ENCODE measurements around the gene GRAP2.
"Not testable (repeated sequence)": the region's sequence is repeated elsewhere in the genome, so short reads cannot be mapped to it uniquely, and the experiment has no call there.

GRAP2 gene

DNA sequence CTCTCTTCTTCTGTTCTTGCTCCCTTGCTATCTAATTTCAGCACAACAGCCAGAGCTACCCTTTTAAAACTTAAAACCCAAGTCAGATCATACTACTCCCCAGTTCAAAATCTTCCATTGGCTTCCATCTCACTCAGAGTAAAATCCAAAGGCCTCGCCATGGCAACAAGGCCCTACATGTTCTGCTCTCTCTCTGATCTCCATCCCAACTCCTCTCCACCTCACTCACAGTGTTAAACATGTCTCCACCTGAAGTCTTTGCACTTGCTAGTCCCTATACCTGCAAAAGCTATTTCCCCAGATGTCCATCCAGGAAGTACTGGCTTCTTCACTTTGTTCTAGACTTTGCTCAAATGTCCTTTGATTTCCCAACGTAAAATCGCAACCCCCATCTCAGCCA, 3.0 kb upstream of the GRAP2 start:
- no peak for DNase-seq (ENCODE audit: low spot score)

DNA sequence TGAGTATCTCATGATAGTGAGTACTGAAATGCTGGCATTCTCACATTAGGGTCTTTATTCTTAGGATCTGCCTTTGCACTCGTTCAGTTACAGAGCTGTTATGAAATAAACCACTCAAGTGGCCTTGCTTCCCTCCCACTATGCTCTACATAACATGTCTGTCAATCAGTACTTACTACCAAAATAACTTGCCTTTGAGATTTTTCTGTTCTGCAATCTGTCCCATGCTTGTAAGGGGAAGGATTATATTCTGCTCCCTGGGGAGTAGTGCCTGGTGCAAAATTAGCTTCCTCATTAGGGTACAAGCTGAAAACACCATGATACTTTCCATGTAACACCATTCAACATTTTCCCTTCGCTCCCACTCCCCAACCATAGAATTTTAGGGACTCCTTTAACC, 1.9 kb upstream of the GRAP2 start:
- DNase-seq (ENCODE audit: low spot score) = no peak

DNA sequence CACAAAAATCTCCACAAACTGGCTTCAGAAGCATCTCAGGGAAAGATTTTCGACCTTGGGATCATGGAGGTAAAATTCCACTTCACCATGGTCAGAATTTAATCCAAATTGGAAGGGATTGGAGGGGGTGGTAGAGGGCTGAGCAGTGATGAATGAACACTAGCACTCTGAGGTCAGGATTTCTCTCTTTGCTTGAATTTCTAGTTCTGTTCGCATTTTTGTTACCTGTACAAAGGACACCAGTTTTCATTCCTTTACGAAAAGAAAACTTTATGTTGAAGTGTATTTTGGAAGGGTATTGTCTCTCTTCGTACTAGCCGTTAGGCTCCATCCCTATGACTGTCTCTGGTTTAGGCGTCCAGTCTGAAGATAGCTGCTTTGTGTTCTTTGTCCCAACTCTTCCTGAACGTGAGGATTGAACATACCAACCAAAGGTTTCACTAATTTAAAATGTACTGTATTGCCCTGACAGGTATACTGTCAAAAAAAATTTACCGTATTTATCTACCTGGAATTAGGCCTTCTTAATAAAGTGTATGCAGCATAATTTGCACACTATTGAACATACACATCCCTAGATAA, 772 bp downstream of the GRAP2 start:
- no peak for DNase-seq (ENCODE audit: low spot score)

DNA sequence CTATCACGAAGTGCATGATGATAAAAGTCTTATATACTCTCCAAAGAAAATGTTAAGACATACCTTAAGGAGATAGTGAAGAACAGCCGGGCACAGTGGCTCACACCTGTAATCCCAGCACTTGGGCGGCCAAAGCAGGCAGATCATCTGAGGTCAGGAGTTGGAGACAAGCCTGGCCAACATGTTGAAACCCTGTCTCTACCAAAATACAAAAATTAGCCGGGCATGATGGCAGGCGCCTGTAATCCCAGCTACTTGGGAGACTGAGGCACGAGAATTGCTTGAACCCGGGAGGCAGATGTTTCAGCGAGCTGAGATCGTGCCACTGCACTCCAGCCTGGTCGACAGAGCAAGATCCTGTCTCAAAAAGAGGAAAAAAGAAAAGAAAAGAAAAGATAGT, 3.1 kb downstream of the GRAP2 start:
- DNase-seq (ENCODE audit: low spot score) = not testable (repeated sequence)

DNA sequence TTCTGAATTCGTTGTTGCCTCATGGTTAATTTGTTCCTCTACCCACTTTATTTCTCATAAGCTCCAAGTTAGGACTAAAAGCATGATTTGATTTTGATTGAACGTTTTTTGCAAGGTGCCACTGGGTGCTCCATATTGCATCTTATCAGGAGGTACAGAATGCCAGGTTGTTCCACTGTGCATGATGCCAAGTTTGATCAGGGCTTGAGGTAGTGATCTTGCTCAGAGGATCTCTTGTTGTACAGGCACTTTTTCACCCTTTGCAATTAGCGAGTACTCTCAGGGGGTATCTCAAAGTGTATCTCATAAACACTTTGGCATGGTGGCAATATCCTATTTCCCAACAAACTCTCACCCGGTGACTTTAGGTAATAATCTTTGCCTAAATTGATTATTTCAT, 4.0 kb downstream of the GRAP2 start:
- DNase-seq (ENCODE audit: low spot score) = no peak

DNA sequence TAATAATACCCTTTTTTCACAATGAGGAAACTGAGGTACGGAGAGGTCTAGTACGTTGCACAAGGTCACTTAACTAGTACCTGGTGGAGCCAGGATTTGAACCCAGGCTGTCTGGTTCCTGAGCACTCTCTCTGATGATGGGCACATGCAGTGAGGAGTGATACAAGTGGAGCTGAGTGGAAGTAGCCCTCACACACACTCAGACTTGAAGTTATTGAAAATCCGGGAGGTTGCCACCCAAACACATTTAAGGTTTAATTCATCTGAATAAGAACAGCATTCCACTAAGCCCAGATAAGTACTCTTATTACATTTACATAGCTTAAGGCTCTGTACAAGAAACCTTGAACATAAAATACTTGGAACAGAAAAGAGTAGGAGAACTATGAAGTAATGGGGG, 4.8 kb downstream of the GRAP2 start:
- no peak for DNase-seq (ENCODE audit: low spot score)

DNA sequence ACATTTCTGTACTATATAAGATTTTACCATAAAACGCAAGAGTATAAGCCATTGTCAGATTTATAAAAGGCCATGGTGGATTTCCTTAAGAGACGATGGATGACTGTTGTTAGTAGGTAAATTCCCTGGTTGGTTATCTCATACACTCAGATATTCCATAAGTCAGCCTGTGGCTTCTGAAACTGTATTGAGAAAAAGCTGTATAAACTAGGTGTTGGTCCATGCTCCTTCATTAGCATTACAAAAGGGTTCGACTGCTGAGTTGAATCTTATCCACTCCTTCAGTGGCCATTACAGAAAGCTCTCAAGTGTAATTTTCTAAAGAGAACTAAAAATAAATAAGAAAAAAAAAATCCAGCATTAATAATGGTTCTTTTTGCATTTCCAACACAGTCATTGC, 5.3 kb downstream of the GRAP2 start:
- DNase-seq (ENCODE audit: low spot score) = peak; percentile 23

DNA sequence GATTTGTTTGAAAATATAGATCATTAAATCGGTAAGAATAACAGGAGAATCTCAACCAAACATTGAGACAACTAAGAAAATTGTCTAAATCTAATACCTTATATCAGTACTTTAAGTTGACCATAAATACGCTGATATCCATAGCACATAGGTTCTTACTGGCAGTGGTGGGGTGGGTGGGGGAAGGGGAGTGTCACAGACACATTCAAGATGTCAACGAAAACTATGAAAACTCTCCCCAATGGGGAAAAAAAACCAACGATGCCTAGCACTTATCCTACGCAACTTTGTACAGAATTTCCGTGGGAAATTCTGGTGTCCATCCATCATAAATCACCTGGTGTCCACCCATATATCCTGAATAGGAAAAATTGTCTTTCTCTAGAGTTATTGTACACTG, 6.2 kb downstream of the GRAP2 start:
- DNase-seq (ENCODE audit: low spot score) = no peak

DNA sequence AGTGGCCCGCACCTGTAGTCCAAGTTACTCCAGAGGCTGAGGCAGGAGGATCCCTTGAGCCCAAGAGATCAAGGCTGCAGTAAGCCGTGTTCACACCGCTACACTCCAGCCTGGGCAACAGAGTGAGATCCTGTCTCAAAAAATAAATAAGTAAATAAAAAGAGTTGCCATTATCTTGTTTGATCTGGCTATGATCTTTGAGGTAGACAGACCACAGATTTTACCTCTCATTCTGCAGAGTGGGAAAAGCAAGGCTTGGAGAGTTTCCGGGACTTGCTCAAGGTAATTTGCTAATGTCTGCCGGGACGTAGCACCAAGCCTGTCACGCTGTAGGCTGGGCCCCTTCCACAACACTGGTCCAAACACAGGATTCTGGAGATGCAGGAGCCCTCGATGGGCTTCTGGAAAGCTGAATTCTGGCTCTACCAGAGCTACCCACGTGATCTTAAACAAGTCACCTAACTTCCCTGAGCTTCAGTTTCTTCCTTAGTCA, 6.8 kb downstream of the GRAP2 start:
- no peak for DNase-seq (ENCODE audit: low spot score)

DNA sequence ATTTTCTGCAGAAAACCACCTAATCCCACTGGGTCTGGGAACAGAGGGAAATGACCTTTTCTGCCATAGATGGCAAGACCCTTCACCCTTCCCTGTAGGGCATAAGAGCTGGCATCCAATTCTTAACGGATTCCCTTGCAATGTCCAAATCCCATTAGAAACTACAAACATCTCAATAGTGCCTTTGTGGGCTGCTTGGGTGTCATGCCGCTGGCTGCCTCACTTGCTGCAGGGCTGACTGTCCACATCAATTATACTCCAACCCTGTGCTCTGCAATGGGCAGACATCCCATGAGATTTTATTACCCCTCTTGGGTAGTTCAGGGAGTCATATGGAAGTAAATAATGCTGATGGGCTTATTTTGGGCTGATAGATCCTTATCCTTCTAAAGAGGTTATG, 7.3 kb downstream of the GRAP2 start:
- no peak for DNase-seq (ENCODE audit: low spot score)

DNA sequence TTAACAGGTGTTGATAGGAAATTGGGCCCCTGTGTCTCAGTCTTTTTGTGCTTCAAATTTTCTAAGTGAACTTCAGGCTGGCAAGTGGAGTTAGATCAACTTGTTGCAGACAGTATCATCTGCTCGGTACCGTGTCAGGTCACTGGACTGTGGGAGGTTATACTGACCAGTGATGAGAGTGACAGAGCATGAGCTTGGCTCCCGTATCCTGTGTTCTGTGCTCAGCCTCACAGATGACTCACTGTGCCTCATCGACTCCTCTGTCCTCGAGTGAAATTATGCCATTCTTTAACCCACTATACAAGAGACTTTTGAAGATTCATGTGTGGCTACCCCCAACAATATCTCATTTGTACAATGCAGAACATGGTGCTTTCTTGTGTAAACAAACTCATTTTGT, 7.9 kb downstream of the GRAP2 start:
- no peak for DNase-seq (ENCODE audit: low spot score)

DNA sequence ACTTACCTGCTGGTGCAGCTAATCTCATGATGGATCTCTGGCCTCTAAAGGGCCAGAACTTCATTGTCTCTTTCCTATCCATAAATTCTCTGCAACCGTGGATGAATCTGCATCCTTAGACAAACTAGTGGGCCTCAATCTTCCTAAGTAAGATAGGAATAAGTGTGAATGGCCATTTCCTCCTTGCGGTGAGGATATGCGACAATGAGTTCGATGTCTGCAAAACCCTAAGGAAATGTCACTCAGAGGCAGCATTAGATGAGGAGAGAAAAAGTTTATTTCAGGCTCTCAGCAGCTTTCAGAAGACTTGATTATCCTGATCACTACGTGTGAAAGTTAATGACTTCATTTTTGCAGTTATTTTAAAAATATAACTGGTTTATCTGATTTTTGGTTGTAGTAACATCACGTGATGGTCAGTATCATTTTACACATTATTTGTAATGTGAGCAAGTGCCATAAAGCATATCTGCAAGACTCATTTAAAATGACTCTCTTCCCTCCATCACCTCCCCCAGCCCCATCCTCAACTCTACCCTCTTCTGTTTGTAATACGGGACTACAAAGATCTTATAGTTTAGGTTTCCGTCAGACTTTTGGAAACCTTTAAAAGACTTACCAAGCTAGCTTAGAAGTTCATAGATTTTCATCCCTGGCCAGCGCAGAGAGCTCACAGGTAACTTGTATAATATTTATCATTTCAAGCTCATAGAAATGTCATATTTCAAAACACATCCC, 10.2 kb downstream of the GRAP2 start:
- DNase-seq (ENCODE audit: low spot score) = no peak

DNA sequence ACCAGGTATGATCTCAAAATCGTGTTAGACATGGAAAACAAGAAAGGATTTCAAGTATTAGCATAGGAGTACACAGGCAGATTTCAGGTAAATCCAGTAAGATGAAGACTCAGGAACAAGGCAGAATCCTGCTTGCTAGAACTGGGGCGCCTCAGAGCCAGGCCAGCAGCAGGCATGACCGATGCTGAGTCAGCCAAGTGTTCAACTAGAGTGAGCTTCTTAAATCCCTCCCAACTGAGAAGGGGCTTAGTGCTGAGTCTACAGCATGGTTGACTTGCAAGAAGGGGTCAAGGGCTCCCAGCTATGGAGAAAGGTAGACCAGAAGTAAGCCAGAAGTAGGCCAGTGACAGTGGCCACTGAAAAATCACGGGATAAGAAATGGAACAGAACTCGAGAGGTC, 12.4 kb downstream of the GRAP2 start:
- no peak for DNase-seq (ENCODE audit: low spot score)

DNA sequence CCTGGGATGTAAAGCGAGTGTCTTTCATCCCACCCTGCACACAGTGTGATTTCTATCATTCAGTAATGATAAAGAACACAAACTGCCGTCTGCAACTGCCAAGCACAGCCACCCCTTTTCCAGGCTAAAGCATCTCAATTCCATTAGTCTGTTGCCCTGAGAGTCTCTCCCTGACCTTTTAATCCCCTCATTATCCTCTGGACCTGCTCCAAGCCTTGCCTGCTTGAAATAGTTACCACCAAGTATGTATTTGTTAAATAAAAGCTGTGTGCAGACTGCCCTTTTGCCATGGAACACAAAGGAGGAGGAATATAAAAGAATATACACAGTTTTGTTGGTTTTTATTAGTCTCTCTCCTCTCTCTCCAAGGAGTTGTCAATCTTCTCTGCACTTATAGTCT, 13.0 kb downstream of the GRAP2 start:
- no peak for DNase-seq (ENCODE audit: low spot score)

DNA sequence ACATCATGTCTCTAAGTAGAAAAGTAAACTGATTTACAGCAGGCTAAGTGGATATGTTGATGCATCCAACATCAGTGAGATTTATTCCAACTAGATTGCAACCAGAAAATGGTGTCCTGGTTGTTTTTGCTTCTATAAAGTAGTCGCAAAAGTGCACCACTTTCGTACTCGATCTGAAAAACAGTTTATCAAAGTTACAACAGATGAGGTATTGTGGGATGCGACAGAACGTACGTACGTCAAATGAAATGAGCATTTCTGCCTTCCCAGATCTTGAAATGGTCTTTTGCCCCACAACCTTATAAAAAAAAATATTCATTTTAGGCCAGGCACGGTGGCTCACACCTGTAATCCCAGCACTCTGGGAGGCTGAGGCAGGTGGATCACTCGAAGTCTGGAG, 13.7 kb downstream of the GRAP2 start:
- no peak for DNase-seq (ENCODE audit: low spot score)

DNA sequence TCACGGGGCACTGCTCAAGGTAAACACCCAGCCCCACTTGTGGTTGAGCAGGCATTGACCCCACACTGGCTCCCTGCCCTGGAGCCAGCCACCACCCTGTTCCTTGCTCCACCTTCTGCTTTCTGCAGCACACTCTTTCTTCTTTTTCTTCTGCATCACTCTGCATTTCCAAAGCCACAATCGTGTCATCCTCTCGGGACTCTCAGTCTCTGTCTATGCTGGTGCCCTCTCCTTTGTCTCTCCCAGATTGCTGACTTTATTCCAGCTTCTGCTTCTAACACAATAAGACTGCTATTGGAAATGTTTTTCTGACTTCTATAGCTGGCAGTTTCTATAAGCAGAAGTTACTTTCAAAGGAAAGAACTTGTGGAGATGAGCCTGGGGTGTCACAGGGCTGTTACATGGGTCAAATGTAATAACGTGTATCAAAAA, 14.4 kb downstream of the GRAP2 start:
- no peak for DNase-seq (ENCODE audit: low spot score)

DNA sequence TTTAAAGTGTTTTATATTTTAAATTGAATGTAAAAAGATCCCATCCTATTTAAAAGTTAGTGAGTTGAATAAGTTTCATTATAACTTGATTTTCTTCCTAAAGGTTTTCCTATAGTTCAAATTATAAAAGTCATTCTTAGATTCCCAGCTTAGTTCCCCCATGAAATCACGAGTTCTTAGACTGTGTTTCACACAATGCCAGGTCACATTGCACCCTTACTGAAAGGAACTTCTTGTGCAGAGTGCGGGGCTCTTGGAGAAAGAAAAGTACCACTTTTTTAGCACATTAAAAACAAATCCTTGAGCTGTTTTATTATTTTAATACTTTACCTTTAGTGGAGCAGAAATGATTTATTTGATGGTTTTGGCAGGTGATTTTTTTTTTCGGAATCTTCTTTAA, 15.6 kb downstream of the GRAP2 start:
- no peak for DNase-seq (ENCODE audit: low spot score)

DNA sequence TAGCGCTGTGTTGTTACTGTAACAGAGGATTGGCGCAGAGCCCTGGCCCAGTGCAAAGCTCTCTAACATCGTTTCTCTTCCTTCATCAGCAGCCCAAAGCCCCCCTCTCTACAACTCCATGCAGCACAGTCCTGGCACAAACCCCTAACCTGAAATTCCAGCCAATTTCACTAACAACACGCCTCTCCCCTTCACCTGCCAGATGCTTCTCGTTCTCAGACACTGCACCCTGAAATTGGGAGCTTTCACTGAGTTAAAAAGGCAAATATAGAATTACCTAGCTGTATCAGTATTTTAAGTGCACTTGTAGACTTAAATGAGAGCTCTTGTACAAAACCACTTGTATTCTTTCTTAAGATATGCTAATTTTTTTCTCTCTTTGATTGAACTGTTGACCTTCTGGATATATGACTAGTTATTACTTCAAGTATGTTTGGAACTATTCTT, 16.3 kb downstream of the GRAP2 start:
- DNase-seq (ENCODE audit: low spot score) = no peak

DNA sequence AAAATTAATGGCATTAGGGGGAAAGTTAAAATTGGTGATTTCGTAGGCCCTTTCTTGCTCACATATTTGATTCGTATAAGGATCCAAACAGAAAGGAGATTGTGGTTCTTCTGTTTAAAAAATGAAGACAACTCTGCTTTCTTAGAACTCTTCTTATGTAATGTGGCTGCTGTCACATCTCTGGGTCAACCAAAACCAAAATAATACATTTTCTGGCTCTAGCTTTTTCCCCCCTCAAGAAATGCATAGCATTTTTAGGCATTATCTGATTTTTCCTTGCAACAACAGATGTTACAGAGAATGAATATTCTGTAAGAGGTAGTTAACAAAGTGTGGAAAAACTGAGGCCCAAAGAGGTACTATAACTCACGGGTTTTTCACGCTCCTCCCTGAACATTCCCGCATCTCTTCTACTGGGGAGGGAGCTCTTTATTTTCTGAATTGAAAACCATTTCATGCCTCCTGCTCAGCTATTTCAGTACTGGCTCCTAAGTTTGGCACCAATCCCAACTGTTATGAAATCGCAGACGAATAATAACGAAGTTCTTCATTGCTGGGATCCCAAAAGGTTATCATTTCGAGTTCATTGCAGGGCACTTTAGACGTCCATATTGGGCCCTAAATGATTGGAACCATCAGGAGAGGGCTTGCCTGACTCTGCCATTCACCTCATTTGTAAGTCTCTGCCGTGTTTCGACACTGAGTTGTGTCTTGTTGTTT, 17.1 kb downstream of the GRAP2 start:
- no peak for DNase-seq (ENCODE audit: low spot score)

DNA sequence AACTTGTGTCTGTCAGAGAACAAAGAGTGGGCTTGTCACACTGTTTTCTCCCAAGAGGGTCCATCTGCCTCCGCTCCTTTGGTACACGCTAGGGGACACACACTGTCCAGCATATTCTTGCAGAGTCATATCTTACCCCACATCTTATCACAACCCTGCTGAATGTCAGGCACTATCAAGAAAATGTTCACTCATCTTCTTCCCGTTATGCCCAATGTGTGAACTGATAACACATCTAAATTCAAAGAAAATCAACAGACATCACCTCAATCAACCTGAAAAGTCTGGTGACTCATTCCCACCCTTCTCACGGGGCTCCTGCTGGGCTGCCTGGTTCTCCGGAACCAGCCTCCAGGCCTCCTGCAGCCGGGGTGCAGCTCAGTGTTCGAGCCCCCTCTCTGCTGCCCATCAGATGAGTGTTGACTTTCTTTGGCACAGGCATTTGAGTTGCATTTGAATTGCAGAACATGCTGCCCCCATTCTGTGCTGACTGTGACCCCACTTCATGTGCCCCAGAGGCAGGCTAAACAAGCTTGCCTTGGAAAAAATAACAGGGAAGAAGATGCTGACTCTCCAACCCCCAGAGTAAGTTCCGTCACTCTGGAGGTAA, 19.4 kb downstream of the GRAP2 start:
- no peak for DNase-seq (ENCODE audit: low spot score)

DNA sequence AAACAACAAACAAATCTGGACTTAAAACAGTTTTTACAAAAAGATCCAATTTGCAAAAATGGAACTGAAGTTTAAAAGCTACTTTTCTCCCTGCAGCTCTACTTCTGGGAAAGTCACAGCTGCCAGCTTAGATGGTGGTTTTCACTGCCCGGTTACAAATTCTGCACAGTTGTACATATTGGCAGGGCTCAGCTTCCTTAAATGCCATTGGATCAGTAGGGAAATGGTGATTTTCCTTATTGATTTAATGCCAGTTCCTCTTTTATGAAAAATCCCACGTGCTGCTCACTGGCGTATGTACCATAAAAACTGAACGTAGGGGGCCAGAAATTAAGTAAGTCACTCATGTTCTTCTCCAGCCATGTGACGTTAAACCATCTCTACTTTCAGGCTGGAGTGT, 22.8 kb downstream of the GRAP2 start:
- no peak for DNase-seq (ENCODE audit: low spot score)

DNA sequence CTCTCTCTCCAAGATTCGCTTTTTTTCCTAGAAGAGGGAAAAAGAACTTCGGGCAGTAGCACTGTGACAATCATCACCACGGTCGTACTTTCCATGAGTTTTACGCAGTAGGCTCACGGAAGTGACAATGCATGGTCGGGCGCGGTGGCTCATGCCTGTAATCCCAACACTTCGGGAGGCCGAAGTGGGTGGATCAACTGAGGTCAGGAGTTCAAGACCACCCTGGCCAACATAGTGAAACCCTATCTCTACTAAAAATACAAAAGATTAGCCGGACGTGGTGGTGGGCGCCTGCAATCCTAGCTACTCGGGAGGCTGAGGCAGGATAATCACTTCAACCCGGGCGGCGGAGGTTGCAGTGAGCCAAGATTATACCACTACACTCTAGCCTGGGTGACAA, 23.4 kb downstream of the GRAP2 start:
- no peak for DNase-seq (ENCODE audit: low spot score)

DNA sequence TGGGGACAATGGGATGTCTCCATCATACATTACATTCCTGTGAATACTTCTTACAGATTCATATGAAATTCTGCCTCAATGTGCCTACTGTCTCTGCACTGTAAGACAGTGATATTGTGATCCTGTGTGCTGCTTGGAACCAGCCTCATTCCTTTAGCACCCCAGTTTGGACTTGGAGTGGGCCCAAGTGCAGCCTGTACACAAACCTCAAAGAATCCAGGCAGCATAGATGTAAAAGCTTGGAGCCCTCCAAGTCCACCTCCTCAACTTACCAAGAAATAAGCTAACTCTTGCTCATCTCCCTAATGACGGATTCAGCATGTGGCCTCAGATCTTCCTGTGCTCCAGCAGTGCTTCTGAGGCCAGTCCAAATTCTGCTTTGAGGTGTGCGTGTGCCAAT, 24.4 kb downstream of the GRAP2 start:
- DNase-seq (ENCODE audit: low spot score) = no peak

Measured in iPS-NIHi11 (cell line).